Amniotic stem cell (primary cell): Measurements from ENCODE around the gene HIVEP1.

Experiments
- DNase-seq: peaks from one replicate; lab custom pipeline; 2025; lab: John Stamatoyannopoulos, UW

HIVEP1 gene

GRCh38 chr6:12017876-12018401 is 5.8 kb downstream of the HIVEP1 start:
- DNase-seq = no peak

DNA sequence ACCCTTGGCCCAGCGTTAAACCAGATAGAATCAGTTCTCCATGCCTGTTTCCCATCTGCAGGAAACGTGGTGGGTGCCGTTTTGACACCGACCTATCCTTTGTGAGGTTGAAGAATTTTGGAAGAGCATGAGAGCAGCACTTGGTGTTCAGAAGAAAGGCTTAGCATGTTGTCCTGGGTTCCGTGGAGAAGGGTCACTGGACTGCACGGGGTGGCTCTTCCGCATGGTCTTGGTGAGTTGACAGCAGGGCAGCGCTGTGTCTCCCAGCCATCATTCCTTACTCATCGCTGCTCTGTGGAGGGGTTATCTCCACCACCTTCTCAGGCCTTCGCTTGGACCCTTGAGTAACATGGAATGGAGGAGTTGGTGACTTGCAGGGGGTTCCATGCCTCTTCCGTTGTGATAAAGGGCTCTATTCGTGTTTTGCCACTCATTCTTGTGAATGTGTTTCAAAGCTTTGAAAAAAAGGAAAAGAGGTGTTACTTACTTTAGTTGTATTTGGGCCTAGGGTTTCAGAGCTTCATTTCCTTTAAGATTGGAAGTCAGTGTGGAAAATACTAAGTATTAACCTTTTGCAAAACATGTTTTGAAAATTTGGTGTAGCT is 8.2 kb downstream of the HIVEP1 start:
- DNase-seq = no peak

GRCh38 chr6:12022481-12022880 is 10.4 kb downstream of the HIVEP1 start:
- DNase-seq = no peak

DNA sequence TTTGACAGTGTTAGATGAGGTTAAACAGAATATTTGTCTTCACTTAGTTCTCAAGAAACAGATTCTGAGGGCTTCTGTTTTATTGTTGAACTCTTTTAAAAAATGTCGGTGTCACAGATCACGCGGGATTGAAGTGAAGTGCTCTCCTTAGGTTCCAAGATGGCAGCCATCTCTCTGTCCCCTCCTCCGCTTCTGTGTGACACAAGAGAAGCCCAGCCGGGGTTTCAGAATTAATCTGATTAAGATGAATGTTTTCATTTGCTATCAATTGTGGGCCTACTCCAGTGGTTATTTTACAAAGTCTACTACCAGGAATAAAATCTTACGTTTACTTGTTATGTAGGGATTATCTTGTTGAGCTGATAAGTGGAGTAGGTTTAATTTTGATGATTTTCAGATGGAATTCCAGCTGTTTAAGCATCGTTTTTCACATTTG is 10.9 kb downstream of the HIVEP1 start:
- no peak for DNase-seq

DNA sequence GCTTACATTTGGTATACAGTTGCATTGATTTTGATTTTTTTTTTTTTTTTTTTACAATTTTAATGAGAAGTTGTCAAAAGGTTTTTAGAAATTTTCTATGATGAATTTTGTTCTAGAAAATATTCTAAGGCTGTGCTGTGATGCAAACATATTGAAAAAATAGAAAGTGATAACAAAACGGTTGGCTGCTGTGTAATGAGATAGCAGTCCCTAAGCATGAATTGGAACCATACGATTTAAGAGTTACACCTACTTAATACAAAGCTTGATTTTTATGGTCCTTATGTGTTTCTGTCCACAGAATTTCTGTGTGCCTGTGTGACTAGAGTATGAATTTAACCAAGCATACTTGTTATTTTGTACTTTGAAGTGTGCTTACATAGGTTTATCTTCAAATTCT is 12.1 kb downstream of the HIVEP1 start:
- no peak for DNase-seq

DNA sequence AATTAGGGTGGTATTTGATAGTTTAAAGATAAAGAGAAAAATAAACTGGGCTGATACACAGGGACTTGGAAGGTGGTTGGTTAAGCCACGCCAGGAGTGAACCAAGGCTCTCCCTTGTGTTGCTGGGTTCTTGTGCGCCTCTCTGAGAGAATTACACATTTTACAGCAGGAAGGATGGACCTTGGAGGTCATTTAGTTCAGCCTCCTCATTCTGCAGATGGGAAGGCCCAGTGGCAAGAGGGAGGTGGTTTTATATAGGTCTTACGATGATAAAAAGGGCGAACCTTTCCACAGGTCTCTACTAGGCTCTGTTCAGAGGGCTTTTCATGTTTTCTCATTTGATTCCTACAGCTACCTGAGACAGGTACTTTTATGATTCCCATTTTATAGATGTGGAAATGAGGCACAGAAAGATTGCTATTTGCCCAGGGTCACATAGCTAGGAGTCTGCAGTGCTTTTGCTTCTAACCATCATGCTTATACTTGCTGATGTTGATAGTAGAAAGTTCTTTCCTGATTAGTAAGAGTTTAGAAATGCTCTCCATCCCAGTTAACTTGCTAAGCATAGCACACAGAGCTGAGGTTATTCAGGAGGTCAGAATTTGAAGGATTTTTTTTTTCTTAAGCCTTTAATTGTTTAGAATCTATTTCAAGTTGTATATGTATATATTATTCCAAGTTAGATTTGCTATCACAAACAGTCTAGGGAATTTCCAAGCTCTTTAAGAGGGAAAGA is 12.8 kb downstream of the HIVEP1 start:
- DNase-seq = peak; percentile 23

DNA sequence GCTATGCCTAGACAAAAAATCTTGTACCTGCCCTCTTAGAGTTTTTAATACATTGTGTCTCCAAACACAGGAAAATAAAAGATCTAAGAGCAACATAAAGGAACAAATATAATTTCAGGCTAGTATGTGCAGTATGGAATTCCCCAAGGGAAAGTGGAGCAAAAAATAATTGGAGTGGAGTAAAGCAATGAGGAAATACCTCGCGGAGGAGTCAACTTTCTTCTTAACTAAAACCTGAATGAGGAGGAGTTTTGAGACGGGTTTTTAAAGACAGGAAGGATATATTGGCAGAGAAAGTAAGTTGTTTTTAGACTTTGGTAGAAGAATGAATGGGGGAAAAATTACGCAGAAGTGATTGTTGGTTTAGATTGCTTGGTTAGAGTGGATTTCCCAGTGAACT is 14.0 kb downstream of the HIVEP1 start:
- no peak for DNase-seq

DNA sequence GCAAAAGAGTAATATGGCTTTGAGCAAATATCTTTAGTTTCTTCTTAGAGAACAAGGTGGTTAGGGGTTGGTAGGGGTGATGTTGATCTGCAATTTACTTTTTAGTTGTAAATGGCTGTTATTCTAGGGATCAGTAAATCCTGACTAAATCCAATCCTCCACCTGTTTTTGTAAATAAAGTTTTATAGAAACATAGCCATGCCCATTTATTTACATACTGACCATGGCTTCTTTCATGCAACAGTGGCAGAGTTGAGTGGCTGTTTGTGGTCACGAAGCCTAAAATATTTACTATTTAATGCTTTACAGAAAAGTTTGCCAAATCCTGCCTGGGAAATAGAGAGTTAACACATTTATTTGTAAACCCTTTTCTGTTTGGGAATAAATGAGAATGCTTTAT is 14.7 kb downstream of the HIVEP1 start:
- no peak for DNase-seq

- no peak for DNase-seq
Measured at GRCh38 chr6:12028213-12028612, 16.1 kb downstream of the HIVEP1 start.

- no peak for DNase-seq
Measured at GRCh38 chr6:12029979-12030737, 18.0 kb downstream of the HIVEP1 start.

DNA sequence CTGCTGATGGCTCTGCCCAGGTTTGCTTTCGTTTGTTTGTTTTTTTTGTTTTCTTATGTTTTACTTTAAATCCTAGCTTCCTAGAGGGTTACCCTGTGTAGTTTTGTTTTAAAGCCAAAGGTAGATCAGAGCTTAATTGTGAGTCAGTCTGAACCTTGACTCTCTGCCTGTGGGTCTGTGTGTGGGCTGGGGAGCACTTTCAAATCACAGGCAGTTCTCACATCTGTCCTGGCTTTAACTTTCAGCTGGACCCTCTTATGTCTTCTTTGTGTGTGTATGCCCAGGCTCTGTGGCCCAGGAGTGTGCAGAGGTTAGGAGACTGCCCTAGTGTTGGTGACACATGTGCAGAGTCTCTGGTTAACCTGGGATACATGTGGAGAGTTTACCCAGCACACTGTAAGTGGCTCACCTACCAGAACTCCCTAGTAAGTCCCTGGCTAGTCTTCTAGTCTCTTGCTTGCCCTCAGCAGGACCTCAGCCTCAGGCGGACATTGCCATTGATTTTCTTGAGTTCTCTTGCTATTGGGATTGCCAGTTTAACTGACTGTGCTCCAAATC is 19.0 kb downstream of the HIVEP1 start:
- DNase-seq = no peak

DNA sequence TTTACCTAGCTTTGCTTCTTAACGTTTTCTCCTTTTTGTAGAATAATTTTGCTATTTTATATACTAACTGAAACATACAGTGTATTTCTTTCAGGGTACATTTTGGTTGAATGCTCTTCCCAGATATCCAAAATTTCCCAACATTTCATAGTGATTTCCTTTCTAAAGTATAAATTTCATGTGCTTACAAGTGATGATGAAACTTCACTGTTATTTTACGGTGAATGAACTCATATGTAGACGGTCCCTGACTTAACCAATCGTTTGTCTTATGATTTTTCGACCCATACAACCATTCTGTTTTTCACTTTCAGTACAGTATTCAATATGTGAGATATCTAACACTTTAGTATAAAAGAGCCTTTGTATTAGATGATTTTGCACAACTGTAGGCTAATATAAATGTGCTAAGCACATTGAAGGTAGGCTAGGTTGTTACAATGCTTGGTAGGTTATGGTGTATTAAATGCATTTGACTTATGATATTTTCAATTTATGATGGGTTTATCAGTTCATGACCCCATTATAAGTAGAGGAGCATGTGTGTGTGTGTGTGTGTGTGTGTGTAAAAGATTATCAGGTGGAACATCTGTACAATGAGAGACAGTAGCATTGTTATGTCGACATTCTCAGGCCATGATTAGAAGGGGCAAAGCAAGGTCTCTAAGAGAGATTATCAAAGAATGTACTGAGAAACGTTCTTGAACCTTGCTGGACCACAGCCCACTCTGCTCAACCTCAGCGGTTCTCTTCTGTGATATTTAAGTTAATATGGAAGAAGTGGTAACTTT is 20.9 kb downstream of the HIVEP1 start:
- DNase-seq = no peak

DNA sequence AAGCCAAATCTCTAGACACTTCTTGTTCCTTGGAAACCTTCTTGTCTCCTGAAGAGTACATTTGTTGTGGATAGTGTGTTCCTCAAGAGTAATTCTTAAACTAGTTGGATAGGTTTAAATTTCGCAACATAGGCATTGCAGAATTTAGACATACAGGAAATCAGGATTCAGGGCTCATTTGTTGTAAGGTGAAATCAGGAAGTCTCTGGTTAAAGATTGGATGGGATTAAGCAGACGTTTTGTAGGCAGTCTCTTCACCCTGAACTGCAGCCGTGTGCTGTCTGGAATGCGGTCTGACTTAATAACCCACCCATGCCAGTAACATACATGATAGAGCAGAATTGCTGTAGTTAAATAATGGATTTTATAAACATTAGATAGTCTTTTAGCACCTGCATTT is 21.7 kb downstream of the HIVEP1 start:
- DNase-seq = no peak

DNA sequence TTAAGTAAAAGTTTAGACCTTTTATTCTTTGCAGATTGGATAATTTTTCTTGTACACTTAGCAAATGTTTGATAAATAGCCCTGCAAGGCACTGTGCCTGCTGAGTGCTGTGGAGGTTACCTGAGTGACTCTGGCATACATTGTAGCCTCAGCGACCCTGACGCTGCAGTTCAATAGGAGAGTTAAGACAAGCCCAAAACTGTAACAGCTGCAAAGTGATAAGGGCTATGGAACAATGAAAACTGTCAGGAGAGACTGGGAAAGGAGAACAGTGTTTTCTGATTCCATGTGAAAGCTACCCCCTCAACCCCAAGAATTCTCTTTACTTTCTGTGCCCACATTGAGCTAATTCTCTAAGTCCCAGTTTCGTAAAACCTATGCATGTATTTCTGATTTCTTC is 22.2 kb downstream of the HIVEP1 start:
- DNase-seq = no peak

DNA sequence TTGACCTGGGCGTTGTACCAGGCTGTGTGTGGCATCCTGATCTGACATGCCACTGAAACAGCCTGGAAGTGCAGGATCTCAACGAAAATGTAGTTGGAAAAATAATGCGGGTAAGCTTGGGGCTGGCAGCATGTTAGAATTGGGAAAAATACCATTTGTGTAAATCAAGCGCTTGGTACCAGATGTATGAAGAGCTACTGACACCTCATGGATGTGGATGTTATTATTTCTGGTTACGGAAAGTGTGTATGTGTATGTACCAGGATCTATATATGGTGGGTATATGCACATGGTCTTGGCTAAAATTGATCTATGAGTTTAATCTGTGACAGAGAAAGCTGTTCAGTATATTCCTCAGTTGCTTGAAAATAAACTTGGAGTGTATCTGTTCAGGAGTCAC is 22.7 kb downstream of the HIVEP1 start:
- no peak for DNase-seq

DNA sequence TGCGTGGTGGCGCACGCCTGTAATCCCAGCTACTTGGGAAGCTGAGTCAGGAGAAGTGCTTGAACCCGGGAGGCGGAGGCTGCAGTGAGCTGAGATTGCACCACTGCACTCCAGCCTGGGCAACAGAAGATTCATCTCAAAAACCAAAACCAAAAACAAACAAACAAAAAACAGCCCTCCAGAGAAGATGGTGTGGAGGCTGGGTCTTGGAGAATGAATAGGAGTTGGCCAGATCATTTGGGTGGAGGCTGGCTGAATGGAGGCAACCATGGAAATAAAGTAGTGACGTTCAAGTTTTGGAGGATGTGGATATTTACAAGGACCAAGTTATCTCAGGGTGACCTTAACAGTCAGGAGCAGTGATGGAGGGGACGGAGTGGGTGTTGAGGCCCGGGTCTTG is 24.7 kb downstream of the HIVEP1 start:
- DNase-seq = no peak

DNA sequence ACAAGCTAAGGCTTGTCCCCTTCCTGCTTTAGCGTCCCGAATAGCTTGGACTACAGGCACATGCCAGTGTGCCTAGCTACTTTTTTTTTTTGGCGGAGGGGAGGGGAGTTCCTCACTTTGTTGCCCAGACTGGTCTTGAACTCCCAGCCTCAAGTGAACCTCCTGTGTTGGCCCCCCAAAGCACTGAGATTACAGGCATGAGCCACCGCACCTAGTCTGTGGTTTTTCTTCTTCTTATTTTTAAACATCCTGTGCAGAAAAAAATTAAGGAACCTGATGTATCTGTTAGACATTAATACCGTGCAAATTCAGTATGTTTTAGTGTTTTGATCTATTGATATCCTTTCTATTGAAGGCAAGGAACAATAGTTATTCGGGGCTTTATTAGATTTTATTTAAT is 25.7 kb downstream of the HIVEP1 start:
- DNase-seq = no peak

GRCh38 chr6:12039540-12040459 is 27.7 kb downstream of the HIVEP1 start:
- no peak for DNase-seq

DNA sequence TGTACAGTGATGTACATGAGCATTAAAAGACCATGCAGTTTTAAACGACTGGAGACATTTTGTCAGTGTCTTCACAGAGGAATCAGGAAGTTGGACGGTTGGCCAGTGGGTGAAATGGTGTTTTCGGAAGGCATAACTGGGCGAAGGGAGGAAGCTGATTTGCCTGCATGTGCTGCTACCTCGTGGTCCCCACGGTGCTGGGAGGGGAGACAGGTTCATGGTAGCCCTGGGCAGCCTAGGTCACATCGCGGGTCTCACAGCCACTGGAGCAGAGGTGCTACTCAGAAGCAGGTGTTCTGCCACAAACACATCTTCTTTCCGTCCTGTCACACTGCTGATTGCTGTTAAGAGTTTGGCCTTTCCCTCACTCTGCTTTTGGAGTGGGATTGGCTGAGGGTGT is 35.2 kb downstream of the HIVEP1 start:
- no peak for DNase-seq

GRCh38 chr6:12047792-12048432 is 35.8 kb downstream of the HIVEP1 start:
- DNase-seq = no peak
